ENCODE measurements around the gene XK.

The XK gene

DNA sequence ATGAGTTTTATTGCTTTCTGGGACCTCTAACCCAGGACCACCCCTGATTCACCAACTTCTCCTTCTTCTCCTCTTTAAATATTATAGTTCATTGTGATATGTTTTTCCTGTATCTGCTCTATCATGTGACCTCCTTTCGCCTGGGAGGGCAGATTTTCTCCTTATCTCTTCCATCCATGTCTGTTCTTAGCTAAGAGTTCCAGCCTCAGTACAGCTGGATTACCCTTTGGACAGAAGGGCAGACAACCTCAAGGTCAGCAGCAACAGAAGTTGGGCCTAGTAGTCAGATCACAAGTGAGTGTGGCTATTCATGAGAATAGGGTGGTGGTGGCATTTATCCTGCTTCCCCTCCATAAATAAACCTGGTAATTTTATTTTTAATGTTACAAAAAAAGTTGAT, 5.7 kb upstream of the XK start:
- DNase-seq (ENCODE audit: low read depth): no peak

DNA sequence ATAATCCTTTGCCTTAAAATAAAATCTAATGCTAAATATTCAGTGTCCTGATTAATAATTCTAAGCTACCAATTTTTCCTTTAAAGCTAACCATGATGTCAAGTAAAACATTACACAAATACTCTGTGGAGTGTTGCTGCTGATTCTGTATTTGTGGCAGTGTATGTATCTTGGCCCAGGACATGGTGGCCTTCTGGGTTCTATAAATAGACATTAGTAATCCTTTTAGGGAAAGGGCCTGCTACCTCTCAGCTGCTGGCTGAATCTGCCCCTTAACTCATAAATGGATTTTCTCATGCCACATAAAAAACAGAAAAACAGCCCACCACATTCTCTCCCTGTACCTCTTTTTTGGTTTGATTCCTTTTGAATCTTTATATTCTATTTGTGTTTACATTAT, 1.2 kb upstream of the XK start:
- DNase-seq (ENCODE audit: low read depth): no peak

DNA sequence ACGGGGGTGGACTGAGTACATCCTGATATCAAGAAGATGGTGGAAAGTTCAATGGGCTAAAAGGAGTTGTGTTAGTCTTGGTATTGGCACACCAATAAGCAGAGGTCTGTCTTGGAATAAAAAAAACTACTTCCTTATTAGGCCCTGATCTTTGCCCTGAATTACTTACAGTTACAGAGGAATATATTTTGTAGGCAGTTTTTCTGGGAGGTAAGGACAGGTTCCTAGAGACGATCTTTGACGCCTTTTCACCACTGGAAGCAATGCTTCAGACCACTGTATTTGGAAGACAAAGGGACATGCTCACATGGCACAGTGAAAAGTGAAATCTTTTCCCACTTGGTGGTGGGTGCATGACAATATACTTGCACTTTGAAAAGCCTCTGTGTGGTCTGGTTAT, 618 bp upstream of the XK start:
- DNase-seq (ENCODE audit: low read depth): no peak

DNA sequence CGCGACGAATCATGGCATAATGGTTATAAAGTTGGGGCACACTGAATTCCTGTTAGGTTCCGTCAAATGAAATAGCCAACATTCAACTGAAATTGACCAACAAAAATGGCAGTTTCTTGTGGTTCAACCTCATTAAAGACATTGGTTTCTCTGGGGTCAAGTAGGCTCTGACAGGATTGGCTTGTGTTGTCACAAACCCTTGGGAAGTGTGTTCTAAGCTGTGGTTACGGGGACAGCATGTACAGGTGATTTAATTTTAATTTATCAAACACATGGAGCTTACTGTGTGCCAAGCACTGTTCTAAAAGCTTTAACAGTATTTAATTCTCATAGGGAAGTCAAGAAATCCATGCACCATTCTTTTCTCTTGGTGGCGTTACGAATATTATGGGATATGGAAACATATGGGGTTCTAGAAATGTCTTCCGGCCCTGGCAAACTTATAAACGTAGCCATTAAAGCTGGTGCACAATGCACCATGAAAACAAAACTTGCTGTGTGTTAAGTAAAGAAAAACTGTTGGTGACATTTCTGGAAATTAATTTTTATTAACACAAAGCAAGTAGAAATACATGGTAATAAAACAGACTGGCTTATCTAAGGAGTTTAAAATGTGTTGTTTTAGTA, 891 bp downstream of the XK start:
- no peak for DNase-seq (ENCODE audit: low read depth)

DNA sequence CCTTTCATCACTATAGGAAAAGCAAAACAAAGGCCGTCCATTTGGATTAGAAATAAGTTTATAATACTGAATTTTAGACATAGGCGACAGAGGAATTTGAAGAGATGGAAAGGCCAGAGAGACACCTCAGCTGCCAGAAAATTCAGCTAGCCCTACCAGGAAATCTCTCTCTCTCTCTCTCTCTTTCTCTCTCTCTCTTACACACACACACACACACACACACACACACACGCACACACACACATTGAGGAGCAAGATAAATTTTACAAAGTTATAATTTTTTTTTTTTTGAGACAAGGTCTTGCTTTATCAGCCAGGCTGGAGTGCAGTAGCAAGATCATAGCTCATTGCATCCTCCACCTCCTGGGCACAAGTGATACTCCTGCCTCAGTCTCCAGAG, 1.4 kb downstream of the XK start:
- no peak for DNase-seq (ENCODE audit: low read depth)

DNA sequence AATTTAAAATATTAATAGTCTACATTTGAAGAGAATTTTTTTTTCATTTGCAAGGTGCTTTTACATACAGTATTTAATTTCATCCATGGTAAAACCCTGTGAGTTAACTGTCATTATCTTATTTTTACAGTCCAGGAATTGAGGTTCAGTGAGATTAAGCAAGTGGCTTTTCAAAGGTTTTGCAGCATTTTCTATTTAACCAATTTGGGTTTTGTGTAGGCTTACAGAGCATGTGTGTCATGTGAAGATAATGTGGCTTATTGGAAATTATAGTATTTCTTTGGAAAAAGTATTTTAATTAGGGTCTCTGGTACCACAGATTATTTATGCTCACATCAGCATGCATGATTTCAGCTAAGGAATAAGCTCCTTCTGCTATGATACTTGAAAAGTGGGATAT, 4.5 kb downstream of the XK start:
- DNase-seq (ENCODE audit: low read depth): no peak

DNA sequence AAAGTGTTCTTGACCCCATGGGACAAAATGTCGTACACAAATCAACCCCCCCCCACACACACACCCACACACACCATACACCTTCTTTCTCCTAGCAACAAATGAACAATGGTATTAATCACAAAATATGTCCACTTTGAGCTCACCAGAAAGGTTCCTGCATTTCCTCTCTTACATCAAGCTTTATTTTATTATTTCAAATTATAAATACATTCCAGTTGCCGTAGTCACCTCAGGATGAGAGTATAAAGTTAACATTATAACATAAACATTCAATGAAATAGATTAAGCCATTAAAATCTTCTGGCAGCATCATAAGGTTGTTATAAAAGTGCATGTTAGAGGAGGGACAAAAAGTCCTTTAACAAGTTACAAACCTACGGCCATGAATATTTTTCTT, 7.3 kb downstream of the XK start:
- DNase-seq (ENCODE audit: low read depth): no peak

DNA sequence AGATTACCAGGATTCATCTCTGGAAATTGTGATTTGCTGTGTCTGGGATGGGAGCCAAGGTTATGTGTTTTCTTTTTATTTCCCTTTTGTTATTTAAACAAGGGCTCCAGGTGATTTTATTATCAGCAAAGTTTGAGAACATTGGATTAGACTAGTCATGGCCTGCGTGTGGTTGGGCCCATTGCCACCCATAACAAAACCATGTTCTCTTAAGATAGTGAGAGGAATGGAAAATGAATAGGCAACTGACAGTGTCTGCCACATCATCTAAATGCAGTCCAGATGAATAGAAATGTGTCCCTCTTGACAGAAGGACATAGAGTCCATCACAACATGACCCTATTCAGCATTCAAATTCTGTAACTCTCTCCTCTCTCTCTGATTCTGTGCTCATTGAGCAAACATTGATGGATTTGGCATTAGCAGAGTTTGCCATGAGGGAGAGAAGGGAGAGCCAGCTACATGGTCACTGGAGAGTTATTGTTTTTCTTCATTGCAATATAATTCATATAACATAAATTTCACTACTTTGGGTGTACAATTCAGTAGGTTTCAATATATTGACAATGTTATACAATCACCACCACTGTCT, 11.7 kb downstream of the XK start:
- DNase-seq (ENCODE audit: low read depth): no peak

DNA sequence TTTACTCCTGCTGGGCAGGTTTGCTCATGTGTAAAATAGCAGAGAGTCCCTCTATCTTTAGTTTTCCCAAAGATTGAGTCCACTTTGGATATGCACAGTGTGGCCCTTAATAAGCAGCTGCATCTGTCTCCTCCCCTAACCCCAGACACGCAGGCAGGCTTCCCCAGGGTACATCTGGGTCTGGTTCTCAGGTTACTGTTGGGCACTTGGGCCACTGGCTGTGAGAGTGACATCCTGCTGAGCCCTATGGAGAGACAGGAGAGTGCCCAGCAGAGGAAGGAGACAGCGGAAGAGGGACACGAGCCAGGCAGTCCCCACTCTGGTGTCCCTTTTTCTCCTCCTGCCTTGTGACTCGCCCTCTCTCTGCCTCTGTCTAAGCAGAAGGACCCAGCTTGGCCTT, 16.0 kb downstream of the XK start:
- no peak for DNase-seq (ENCODE audit: low read depth)

DNA sequence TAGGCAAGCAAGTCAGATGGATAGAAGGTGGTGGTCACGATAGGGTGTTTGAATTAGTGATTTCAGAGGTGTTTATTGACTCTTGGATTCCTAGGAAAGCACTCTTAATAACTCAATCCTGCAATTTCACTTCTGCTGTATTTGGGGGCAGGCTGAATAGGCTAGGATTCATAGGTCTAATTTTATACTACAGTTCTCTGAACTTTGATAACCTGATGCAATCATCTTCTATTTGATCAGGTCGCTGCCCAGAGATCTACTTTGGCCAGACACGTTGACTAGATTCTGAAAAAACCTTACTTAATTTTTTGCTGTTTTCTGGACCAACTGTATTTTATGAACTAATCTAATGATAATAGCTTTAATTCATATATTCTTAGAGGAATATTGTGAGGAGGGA, 26.4 kb downstream of the XK start:
- no peak for DNase-seq (ENCODE audit: low read depth)

DNA sequence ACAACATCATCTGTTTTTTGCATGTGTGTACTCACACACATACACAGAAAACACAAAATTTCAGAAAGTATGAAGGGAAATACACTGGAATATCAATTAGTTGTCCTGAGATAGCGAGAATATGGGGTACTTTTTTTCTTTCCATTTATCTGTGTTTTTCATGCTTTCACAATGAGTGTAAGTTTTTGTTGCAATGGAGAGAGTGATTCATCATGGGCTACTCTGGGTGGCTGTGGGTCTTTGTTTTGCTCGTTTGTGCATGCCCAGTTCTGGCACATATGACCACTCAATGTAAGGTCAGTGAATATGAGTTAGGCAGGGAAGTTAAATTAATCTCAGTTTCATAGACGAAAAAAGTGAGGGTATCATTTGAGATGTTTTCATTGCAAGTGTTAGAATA, 26.9 kb downstream of the XK start:
- DNase-seq (ENCODE audit: low read depth): no peak

DNA sequence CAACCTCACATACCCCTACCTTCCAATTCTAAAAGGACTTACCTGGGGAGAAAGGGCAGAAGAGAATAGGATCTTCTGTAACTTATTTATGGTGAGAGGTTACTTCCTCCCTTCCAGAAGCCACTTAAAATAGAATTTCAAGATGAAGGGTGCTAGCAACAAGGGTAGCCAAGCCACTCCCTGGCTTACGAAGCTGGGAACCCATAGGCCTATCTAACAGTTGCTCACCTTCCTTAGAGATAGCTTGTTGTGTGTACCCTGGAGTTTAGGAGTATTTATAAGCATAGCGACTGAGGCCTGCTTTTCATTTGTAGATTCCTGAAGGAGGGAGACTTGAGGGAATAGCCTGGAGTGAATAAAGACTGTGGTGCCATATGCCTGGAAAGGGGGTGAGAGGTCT, 28.9 kb downstream of the XK start:
- DNase-seq (ENCODE audit: low read depth): no peak

DNA sequence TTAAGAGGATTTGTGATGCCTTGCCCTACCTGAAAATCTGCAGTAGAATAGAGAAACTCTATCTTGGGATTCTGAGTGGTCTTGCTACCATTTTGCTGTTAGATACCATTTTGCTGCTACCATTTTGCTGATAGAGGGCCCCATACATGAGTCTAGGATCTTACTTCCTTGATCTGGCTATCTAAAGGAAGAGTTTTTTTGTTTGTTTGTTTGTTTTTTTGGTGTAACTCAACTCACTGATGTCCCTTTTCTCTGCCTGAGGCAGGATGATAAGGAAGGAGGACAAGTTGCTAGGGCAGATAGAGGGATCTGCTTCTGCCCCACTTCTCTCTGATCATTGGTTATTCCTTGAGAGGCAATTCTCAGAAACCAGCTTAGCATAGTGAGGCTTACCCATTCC, 31.0 kb downstream of the XK start:
- DNase-seq (ENCODE audit: low read depth): no peak

DNA sequence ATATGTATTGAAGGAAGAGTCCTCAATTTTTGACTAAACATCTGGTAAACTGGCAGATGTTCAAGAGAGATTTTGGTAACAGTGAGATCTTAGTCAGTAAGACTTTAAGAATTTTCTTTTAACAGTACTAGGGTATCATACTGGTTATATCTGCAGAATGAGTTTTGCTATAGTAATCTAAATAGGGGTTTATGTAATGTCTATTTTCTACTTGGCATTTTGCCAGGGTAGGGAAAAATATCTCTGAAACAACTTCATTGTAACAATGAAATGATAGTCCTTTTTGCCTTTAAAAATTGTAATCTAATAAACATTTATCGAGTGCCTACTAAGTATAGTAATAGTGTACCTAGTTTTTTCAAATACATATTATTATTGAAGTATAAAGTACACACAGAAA, 32.1 kb downstream of the XK start:
- DNase-seq (ENCODE audit: low read depth): no peak

DNA sequence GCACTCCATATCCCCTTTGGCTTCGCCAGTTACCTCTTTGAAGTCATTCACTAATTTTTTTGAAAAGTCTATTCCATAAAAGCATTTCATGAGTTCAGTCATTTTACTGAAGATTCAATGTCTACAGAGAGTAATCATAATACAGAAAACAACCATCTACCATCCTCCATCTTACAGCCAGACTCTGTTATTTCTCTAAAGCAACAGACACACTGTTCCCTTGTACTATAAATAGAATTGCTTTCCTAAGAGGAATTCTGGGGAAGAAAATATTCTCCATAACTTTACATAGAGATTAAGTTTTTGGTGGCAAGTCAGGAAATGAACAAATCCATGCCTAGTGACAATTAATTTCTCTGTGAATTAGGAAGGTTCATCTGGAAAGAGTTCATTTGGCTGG, 37.0 kb downstream of the XK start:
- DNase-seq (ENCODE audit: low read depth): no peak

DNA sequence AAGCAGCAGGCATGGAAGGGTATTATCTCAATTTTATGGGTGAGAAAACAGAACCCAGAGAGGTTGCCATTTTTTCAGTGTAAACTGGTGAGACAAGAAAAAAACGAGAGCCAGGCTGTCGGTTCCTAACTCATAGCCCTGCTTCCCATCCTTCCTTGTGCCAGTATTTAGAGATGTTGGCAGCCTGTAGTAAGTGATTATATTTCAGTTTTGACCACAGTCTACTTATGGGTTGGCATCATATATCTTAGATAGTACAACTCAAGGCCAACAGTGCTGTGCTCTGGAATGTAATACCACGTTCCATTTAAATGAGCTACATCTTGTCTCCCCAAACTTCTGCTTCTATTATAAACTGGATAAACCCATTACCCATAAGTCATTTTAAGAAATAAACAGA, 40.8 kb downstream of the XK start:
- DNase-seq (ENCODE audit: low read depth): no peak

DNA sequence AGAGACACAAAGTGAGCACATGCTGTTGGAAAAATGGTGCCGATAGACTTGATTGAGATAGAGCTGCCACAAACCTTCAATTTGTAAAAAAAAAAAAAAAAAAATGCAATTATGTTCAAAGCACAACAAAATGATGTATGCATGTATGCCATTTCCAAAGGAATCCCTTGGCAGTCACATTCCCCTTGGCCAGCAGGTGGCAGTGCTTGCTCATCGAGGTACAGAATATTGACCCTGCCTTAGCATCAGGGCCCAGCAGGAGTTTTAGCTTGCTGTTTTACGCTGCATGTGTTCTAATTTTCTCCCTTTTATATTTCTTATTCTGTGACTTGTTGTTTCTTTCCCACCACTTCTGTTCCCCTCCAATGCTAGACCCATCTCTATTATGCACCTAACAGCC, 59.8 kb downstream of the XK start:
- peak; percentile 57 for DNase-seq (ENCODE audit: low read depth)

DNA sequence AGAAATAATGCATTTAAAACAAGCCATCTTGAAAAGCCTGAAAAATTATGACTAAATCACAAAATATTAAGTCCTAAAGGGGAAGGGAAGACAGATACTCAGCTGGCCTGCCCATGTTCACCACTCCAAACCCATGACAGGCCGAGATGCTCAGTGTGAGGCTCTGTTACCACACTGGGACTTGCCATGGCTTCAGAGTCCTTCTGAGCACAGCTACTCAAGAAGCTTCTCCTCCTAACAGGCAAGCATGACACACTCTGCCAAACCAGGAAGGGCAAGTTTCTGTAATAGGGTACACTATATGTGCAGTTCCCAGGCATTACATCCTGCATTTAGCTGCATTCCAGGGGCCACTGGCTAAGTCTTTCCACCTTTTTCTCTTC, 60.2 kb downstream of the XK start:
- no peak for DNase-seq (ENCODE audit: low read depth)

DNA sequence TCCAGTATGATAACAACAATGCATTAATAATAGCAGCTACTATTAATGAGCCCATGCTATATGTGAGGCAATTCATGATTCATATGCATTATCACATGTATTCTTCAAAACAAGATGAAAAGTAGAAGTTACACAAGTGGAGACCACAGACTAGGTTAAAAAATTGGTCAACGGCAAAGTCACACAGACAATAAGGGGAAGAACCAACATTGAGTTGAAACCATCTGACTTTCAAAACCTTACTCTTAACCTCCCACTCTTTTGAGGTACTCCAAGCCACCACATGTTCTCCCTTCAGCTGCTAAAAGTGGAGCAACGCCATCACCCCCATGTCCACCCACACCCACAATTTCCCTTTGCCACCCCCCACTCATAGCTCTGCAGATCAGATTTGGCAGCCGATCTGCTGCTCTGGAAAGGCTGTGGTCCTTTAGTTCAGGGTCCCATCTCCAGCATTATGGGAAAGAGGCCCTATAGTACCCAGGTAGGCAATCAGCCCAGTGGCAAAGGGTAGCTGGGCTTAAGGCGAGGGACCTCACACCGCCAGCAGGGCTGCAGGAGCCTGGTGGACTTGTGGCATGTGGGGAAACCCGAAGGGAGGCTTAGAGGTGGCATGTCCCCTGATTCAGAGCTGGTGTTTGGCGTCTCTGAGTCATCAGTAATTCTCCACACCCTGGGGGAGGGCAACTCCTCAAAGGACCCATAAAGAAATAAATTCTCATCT, 60.8 kb downstream of the XK start:
- no peak for DNase-seq (ENCODE audit: low read depth)

DNA sequence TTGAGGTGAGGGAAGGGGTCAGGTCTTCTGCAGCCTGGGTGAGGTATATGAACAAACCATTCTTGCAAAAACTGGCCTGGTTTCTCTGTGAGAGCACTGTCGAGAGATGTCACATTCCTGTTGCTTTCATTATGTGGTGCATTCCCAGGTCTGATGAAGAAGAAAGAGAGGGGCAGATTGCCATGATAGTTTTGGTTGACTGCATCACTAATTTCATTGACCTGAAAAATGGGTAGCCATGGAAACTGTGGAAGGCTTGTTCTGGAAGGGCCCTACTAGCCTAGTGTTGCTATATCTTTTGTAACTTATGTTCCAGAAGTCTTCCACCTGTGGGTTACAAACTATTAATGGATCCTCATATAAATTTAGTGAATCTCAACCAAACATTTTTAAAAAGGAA, 61.4 kb downstream of the XK start:
- DNase-seq (ENCODE audit: low read depth): no peak

DNA sequence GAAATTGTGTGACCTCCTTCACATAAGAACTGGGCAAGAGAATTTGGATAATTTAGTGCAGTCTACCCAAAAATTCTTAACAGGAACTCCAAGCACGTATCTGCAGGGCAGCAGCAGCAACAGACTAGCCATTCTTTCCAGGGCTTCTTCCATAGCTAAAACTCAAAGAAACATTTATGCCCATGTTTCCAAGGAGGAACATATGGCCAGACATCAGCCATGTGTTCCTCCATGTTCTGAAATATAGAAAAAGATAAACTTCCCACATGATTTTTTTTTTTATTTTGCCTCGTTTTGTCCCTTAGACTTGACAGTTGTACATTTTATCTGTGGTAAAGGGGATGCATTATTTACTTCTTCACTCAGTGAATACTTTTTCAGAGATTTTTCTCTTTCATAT, 66.7 kb downstream of the XK start:
- no peak for DNase-seq (ENCODE audit: low read depth)

DNA sequence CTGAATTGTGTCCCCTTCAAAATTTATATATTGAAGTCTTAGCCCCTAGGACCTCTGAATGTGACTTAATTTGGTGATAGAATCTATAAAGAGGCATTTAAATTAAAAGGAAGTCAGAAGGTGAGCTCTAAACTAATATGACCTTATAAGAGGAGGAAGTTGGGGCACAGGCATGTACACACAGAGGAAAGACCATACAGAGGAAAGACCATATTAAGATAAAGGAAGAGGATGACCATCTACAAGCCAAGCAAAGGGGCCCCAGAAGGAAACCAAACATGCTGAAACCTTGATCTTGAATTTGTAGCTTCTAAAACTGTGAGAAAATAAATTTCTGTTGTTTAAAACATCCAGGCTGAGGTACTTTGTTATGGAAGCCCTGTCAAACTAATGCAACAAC, 67.3 kb downstream of the XK start:
- DNase-seq (ENCODE audit: low read depth): no peak

DNA sequence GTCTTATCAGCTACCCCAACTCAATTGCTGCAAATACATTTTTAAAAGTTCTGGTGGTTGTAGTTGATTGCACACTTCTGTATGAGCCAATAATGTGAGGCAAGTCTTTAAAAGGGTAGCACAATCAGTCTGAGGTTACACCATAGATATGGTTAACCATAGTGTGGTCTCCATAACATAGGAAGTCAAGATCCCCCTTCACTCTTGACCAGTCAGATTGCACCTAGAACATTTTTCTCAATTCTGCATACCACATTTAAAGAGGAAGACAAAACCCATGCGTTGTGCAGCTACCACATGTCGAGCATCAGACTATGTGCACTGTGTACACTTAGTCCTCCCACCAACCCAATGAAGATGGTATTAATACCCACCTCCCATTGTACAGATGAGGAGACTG, 67.8 kb downstream of the XK start:
- DNase-seq (ENCODE audit: low read depth): no peak

DNA sequence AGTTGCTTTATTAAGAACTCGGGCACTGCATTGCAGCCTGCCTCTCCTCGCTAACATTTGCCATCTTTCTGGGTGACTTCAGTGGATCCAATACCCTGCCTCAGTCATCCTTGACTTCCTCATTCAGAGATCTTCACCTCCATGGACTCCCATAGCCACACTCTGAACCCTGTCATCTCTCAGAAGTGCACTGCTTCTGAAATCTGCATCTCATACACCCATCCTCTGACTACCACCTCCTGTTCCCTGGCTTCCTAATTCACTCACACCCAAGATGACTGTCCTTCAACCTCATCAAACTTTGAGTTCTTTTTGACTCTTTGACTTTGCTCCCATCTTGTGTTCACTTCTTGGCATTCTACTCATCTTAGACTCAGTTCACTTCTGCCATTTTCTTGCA, 68.9 kb downstream of the XK start:
- DNase-seq (ENCODE audit: low read depth): no peak

Data from stimulated activated CD8-positive, alpha-beta memory T cell treated with anti-CD3 and anti-CD28 coated beads, Interleukin-7, amount 100 ng/mL, for 24 hours (primary cell).